GM19452 (cell line): ENCODE measurements around the gene SCLY.
A peak's percentile ranks its signal among the peaks of the same experiment; 100 is the strongest.

Experiments used
- ATAC-seq: cut with Tn5 transposase; IDR thresholded peaks from one replicate; pipeline ENCODE4 v1.9.1; 2021; ENCODE audit not compliant: unreplicated experiment

Gene SCLY

DNA sequence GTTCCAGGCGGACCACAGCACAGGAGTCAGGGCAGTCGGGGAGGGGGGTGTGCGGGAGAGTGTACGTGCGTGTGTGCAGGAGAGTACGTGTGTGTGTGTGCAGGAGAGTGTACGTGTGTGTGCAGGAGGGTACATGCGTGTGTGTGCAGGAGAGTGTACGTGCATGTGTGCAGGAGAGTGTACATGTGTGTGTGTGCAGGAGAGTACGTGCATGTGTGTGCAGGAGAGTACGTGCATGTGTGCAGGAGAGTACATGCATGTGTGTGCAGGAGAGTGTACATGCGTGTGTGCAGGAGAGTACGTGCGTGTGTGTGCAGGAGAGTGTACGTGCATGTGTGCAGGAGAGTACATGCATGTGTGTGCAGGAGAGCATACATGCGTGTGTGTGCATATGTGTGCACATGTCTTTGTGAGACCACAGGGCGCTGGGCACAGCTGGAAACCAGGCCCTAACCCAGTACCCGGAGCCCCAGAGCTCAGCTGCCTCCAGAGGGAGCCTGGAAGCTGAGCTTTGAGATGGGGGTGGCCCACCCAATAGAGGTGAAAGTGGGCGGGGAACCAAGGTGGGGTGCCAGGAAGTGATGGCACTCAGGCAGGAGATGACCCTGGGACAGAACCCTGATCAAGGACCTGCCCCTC is 63.8 kb downstream of the SCLY start:
- no peak for ATAC-seq

DNA sequence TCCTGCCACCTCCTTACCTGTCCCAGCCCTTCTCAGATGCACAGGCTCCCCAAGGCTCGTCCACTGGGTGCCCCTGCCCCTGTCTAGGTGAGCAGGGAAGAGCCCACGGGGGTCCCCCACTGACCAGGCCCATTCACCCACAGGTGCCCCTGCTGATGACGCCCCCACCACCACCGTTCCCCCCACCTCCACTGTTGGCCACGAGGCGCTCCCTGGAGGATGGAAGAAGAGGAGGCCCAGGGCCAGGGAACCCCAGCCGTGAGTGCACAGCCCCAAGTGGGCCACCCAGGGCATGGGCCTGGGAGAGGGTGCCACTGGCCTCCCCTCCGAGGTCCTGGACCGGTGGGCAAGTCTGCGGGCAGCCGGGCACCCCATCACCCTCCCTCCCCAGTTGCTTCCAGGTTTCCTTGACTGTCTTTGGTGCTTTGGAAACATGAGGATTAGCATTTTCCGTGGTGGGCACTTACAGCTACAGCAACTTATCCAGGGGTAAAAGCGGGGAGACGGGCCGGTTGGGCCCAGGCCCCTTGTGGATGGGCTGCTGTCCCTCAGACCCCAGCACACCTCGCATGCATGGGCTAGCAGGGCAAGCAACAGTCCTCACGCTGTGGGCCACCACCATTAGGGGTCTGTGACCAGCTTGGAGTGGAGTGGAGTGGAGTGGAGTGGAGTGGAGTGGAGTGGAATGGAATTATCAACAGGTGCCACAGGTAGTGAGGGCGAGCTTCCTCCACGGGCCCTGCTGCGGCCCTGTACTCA is 64.5 kb downstream of the SCLY start:
- ATAC-seq = no peak

DNA sequence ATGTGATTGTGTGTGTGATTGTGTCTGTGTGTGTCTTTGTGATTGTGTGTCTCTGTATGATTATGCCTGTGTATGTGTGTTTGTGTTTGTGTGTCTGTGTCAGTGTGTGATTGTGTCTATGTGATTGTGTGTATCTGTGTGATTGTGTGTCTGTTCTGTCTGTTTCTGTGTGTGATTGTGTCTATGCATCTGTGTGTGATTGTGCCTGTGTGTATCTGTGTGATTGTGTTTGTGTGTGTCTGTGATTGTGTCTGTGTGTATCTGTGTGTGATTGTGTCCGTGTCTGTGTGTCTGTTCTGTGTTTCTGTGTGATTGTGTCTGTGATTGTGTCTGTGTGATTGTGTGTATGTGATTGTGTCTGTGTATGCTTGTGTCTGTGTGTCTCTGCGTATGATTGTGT is 65.5 kb downstream of the SCLY start:
- ATAC-seq = no peak

DNA sequence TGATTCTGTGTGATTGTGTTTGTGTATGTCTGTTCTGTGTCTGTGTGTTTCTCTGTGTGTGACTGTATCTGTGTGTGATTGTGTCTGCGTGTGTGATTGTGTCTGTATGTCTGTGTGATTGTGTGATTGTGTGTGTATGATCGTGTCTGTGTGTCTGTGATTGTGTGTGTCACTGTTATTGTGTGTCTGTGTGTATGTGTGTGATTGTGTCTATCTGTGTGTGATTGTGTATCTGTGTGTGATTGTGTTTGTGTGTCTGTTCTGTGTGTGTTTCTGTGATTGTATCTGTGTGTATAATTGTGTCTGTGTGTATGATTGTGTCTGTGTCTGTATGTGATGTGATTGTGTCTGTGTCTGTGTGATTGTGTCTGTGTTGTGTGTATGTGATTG is 66.0 kb downstream of the SCLY start:
- no peak for ATAC-seq

DNA sequence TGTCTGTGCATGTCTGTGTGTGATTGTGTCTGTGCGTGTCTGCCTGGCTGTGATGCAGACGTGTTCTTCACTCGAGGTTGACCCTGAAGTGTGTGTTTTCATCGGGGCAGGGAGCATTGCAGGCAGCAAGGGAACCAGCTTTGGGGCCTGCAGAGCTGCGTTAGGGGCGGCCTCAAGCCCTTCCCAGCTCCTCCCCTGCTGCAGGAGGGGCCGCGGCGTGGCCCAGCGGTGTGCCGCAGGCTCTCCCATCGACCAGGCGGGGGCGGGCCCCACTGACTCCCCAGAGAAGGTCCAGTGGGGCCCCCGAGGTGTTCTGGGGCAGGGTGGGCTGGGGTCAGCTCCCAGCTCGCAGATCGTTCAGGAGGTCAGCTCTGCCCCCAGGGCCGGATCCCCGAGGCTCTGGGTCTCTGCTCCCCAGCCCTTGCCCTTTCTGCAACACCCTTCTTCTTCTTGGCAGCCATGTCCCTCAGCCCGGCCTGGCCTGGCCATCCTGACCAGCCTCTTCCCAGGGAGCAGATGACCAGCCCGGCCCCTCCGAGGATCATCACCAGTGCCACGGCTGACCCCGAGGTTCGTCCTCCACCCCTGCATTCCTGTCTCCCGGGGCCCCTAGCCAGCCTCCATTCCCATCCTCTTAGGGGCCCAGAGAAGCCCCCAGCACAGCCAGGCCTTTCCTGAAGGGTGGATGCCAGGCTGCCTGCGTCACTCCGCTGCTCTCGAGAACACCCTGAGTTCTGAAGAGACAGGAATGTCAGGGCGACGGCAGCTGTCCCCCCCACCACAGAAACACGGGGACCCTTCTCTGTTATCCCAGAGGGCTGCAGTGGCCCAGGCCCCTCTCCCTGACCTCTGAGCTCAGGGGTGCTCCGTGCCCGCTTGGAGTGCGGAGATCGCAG is 66.6 kb downstream of the SCLY start:
- peak; percentile 56 for ATAC-seq

DNA sequence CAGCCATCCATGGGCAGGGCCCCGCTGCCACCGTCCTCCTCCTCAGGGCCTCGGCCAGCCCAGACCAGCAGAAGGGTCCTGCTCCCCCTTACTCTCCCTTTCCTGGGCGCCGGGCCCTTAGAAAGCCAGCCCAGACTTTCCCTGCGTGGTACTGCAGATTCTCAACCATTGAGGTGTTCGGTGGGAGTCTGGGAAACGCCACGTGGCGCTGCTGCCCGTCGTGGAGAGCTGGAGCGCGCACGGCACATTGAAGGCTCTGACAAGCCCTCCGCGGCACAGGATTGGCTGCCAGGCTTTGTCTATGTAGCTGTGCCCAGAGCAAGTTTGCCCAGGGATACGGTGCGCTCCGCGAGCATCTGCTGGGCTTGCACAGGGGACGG is 67.2 kb downstream of the SCLY start:
- no peak for ATAC-seq

DNA sequence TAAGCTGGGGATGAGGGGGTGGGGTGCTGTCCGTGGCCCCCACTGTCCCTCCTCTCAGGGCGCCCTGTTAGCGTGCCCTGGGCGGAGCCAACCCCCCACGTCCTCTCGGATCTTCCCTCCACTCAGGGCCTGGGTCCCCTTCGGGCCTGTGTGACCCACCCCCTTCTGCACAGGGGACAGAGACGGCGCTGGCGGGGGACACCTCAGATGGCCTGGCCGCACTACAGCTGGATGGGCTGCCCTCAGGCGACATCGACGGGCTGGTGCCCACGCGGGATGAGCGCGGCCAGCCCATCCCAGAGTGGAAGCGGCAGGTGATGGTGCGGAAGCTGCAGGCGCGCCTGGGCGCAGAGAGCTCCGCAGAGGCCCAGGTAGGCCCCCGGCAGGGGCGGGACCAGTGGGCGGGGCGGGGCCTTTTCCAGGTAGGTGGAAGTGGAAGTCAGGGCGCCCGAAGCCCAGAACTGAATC is 67.8 kb downstream of the SCLY start:
- no peak for ATAC-seq

DNA sequence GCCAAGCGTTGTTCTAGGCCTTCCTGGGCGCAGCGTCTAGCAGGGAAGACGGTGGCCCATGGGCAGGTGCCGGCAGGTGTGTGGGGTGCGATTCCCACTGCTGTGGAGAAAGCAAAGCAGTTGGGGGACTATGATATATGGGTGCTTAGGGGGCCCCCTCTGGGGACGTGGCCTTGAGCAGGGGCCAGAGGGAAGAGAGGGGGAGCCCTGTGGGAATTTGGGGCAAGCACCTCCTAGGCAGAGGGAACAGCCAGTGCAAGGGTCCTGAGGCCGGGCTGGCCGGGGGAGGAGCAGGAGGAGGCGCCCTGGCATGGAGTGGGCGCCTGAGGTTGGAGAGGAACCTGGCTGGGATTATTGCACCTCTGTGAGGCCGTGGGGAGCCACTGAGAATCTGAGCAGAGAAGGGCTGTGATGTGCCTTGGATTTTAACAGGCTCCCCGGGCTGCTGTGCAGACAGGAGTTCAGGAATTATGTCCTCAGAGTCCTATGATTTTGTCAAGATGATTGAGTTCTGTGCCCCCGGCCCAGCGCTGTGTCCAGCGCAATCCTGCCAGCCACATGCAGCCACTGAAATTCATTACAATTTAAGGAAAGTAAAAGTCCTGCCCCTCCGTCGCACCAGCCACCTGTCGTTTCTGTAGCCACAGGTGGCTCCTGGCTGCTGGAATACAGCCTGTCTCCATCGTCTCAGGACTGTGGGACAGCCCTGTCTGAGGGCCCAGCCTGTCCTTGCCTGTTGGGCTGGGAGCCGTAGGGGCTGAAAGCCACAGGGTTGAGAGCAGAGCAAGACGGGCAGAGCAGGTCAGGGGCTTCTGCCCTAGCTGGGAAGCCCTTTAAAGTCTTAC is 68.6 kb downstream of the SCLY start:
- no peak for ATAC-seq

DNA sequence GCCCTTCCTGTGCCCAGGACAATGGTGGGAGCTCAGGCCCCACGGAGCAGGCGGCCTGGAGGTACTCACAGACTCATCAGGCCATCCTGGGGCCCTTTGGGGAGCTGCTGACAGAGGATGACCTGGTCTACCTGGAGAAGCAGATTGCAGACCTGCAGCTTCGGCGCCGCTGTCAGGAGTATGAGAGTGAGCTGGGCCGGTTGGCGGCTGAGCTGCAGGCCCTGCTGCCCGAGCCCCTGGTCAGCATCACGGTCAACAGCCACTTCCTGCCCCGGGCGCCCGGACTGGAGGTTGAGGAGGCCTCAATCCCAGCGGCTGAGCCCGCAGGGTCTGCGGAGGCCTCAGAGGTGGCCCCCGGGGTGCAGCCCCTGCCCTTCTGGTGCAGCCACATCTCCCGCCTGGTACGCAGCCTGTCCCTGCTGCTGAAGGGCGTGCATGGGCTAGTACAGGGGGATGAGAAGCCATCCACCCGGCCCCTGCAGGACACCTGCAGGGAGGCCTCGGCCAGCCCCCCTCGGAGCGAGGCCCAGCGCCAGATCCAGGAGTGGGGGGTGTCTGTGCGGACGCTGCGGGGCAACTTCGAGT is 69.4 kb downstream of the SCLY start:
- no peak for ATAC-seq

DNA sequence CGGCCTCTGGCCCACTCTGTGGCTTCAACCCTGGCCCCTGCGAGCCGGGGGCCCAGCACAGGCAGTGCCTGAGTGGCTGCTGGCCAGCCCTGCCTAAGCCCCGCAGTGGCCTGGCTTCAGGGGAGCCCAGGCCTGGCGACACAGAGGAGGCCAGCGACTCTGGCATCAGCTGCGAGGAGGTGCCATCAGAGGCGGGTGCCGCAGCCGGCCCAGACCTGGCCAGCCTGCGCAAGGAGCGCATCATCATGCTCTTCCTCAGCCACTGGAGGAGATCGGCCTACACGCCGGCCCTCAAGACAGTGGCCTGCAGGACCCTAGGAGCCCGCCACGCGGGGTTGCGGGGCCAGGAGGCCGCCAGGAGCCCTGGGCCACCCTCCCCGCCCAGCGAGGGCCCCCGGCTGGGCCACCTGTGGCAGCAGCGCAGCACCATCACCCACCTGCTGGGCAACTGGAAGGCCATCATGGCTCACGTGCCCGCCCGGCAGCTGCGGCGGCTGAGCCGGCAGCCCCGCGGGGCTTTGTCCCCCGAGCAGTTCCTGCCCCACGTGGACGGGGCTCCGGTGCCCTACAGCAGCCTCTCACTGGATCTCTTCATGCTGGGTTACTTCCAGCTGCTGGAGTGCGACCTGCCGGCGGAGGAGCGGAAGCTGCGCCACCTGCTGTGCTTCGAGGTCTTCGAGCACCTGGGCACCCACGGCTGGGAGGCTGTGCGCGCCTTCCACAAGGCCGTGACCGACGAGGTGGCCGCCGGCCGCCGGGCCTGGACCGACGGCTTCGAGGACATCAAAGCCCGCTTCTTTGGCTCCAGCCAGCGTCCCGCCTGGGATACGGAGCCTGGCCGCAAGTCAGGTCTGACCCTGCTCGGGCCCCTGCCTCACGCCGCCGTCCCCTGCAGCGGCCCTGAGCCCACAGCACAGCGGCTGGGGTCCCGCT is 70.2 kb downstream of the SCLY start:
- no peak for ATAC-seq

DNA sequence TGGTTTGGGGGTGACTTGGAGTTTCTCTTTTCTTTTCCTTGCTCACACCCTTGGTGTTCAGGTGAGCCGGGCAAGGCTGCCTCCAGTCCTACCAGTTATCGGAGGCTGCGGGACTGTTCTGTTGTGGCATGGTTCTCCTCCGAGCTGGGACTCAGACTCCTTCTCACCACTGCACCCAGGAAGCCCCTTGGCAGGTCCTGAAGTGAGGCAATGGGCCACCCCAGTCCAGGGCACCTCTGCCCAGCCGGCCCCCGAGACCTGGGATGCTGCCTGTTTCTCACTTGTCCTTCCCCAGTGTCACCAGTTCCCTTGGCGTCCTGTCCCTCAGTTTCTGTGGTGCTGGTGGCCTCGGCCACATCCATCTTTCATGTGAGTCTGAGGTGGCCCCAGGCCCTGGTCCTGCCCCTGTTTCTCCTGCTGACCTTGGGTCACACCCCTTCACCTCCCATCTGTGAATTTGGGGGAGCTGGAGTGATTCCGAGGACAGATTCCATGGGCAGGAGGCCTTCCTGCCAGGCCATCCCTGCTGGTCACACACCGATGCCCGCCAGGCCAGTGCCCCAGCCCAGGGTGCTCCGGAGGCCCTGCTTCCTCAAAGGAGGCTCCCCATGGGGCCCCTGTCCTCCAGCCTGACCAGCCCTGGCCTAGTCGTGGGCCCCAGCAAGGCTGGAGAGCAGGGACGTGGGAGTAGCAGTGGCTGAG is 71.1 kb downstream of the SCLY start:
- no peak for ATAC-seq

DNA sequence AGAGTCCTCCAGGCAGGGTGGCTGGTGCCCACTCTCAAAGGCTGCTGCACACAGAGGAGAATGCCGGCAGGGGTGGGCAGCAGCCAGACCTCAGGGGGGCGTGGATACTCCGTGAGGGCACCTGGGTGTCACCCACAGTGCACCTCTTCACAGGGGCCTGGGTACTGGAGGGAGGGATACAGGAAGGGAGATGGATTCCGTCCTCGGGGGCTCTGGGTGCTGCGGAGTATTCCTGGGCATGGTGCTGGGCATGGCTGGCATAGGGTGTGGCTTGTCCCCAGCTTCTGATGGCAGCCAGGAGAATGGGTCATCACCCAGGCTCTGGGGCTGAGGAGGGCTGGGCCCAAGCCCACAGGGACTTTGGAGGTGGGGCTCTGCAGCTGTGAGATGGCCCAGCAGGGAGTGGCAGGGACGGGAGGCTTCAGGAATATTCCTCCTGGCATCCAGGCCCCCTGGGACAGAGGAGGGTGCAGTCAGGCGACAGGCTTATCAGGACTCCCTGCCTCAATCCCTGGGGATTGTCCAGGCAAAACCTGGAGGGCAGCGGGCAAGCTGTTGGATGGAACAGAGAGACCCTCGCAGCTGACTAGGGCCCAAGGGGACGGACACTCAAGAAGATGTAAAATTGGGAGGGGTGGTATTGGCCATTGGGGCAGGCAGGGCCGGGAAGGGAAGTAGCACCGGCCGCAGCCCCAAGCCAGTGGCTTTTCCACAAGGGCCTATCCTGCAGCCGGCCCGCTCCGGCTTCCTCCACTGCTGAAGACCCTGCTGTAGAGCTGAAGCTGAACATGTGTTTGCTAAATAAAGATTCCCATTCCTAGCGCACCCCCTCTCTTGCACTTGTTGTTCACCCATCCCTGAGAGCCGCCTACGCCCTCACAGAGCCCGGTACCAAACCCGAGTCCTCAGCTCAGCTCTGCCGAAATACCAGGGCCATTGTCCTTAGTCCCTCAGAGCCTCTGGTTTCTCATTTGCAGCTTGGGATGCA is 72.0 kb downstream of the SCLY start:
- no peak for ATAC-seq

DNA sequence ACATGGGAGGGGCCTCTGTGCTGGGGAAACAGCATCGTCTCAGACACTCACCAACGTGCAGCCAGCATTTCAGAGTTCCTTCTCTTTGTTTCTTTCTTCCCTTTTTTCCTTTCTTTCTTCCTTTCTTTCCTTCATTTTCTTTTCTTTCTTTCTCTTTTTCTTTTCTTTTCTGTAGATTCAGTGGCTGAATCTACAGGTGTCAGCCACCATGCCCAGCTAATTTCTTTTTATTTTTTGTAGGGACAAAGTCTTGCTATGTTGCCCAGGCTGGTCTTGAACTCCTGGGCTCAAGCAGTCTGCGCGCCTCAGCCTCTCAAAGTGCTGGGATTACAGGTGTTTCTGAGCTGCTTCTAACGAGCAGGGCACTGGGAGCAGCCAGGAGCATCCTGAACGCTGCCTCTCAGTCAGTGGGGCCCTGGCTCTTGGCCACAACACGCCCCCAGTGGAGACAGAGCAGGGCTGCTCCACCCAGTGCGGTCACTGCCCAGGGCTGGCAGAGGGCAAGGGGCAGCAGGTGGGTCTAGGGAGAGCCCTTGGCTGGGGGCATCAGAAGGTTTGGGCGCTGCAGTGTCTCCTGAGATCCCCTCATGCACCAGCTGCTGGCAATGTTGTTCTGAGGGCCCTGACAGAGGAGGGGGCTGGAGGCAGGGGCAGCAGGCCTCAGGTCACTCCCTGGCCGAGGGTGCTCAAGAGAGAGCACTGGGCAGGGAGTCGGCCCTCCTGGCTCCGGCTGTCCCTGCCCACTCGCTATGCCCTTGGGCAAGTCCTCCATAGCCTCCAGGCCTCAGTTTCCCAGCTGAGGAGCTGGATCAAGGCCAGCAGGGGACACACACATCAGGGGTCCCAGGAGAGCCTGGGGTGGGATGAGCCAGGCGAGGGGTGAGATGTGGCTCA is 72.9 kb downstream of the SCLY start:
- no peak for ATAC-seq

DNA sequence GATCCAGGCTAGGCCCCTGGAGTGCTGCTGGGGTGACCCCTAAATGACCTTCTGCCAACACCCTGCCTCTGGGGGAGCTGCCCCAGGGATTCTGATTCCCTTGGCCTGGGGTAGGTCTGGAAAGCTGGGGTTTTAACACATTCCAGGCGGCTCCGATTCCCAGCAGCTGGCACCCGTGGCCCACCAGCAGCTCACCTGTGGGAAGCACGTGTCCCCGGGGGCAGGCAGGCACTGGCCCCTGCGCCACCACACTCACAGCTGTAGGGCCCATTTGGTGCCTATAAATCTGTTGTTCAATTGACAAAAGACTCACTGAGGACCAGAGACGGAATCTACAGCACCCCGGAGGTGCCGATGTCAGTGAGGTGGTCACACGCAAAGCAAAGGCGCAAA is 73.6 kb downstream of the SCLY start:
- no peak for ATAC-seq

DNA sequence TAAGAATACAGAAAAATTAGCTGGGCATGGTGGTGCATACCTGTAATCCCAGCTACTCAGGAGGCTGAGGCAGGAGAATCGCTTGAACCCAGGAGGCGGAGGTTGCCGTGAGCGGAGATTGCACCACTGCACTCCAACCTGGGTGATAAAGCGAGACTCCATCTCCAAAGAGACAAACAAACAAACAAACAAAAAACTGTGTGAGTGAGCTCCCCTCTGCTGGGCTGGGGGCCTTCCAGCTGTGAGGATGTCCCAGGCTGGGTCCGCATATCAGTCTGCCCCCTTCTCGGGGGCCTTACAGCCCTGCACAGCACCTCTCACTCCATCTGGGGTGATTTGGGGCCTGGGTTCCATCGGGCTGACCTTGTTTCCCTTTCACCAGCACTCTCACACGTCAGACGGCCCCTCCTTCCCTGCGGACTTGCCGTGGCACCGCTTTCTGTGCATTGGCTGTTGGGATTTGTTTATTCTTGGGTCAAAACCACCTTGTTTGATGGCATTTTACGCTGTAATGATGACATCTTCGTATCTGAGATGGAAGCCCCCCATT is 74.9 kb downstream of the SCLY start:
- no peak for ATAC-seq

DNA sequence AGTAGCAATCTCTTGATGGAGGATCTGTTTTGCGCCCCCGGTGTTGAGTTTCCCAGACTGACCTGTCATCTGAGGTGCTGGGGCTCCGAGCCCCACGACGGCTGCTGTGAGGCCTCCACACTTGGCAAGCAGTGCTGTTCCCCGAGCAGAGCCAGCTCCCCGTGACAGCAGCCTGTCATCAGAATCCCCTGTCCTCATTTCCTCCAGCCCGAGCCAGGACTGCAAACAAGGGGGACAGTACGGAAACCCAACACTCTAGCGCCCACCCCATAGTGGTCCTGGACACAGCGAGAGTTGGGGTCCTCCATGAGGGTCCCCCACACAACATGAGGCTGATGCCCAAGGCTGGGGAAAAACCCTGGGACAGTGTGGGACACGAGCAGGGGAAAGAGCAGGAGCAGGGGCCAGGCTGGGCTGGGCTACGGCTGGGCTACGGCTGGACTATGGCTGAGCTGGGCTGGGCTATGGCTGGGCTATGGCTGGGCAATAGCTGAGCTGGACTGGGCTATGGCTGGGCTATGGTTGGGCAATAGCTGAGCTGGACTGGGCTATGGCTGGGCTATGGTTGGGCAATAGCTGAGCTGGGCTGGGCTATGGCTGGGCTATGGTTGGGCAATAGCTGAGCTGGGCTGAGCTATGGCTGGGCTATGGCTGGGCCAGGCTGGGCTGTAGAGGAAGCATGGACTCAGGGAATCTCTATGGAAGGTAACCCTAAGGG is 76.2 kb downstream of the SCLY start:
- ATAC-seq = no peak
